ENCODE results near the gene ITIH4.

DNA sequence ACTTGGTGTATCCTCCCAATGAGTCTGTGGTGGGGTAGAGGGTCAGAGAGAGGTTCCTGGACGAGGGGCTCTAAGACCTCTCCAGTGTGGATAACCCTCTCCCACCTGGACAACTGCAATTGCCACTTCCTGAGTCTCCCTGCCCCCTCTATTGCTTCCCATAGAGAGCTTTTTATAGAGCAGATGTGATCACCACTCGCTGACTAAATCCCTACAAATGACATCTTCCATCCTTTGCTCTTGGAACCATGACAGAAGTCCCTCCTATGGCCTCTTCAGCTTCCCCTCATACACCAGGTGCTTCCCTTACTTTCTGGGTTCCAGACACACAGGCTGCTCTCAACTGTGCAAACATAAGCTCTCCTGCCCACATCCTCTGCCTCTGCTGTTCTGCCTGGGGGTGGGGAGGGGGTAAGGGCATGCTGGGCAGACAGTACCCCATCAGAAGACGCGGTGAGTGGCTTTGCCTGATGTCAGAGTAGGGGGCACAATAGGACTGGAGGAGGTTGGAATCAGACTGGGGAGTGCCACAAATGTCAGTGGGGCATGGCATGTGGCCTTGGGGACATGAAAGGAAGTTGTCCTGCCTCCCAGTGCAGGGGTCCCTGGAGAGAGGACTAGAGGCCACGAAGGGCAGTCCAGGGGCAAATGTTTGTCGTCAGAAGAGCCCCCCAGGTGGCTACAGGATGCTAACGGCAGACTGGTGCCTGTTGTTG is 20.7 kb downstream of the ITIH4 start:
- no peak for TF ChIP-seq SIN3A (IDR thresholded peaks at IDR 0.05; ENCODE audit: borderline replicate concordance, insufficient read depth, low read length)
- no peak for TF ChIP-seq POLR2AphosphoS5 (IDR thresholded peaks at IDR 0.05; ENCODE audit: low read depth, low read length)

Measured in PFSK-1 (cell line).